ENCODE measurements around the gene OR2J1.
"Not testable (repeated sequence)": the region's sequence is repeated elsewhere in the genome, so short reads cannot be mapped to it uniquely, and the experiment has no call there.

OR2J1 gene

DNA sequence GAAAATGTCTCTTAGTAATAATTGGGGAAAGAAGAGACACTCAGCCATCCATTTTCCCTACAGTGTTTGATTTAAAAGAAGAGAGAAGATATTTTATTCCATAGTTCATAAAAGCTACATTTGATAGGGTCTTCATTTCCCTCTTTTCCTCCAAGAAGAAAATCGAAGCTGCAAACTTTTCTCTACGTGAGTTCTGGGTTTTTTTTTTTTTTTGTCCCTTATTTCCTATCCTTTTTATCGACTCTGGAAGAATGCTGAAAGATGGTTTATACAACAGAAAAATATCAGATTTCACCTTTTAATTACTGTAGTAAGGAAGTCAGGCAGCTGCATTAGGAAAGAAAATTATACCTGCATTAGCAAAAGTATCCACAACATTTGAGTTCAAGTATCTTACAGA, at the start of gene OR2J1:
Gene OR2J1 (plus strand): TSS at position 301 of the 400 bp plus-strand sequence. CDS start 1,453 bp downstream, outside the sequence.
- no peaks in the 10 kb centered on the region for H3K9me3 ChIP-seq (ENCODE audit: control insufficient read depth, insufficient read depth, low read length)
- no peak within 1 kb of the TSS for H3K9ac ChIP-seq (ENCODE audit: low read depth, low read length)
- no peaks in the 10 kb centered on the region; the same call in 1 of the 2 replicates for H3K4me1 ChIP-seq (ENCODE audit: insufficient read depth, low read length)
- no peaks in the 10 kb centered on the region for H3K36me3 ChIP-seq (ENCODE audit: insufficient read depth, low read length)

DNA sequence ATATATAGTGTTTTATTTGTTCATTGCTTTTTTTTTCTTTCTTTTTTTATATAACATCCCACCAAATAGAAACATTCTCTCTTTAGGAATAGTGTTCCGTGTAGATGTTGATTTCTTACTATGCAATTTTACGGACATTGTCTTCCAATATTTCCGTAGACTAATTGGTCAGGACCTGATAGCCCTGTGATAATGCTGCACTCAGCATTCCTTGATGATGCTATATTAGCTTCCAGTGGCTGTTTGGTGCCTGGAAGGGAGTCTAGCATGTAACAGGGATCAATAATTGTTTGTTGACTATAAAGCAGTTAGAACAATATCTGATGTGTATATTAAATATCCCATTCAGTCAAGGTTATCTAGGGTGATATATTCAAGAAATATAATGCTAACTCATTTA, 47.6 kb upstream of the OR2J1 start:
- no peak overlapping the region for H3K9ac ChIP-seq (ENCODE audit: low read depth, low read length)
- H3K36me3 ChIP-seq (ENCODE audit: insufficient read depth, low read length), result no peaks in the 10 kb centered on the region
- no peaks in the 10 kb centered on the region for H3K4me1 ChIP-seq (ENCODE audit: insufficient read depth, low read length)
- no peaks in the 10 kb centered on the region for H3K9me3 ChIP-seq (ENCODE audit: control insufficient read depth, insufficient read depth, low read length)

DNA sequence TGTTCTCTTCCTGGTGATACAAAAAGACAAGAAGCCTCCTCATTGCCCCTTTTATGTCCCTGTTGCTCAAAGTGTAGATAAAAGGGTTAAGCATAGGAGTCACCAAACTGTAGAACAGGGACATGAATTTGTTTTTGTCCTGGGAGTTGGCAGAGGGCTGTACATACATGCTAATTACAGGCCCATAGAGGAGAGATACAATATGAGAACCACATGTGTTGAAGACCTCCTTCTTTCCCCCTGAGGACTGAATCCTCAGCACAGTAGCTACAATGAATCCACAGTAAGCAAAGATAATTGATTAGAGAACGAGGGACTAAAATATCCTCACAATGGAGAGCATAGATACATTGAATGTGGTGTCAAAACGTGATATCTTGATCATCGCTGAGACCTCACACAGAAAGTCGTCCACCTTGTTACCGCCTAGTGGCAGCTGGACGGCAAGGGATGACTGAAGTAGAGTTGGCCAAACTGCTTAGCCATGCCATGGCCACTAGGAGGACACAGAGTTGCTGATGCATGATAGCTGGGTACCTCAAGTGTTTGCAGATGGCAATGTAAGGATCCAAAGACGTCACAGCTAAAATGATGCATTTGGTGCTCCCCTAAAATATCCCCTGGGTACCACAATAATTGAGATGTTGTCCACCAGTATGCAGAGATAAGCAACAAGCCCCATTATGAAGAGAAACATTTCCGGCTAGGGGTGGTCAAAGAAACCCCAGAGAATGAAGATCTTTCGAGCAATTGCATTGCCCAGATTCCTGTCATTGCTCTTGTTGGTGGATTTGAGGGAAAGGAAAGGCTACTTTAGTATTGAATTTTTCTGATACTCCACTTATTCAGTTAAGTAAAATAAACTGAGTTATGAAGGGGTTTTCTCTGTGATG, 27.2 kb upstream of the OR2J1 start:
- Histone ChIP-seq H3K9ac (ENCODE audit: low read depth, low read length) (no peak overlapping the region), H3K9me3 (ENCODE audit: control insufficient read depth, insufficient read depth, low read length) (no peaks in the 10 kb centered on the region)

DNA sequence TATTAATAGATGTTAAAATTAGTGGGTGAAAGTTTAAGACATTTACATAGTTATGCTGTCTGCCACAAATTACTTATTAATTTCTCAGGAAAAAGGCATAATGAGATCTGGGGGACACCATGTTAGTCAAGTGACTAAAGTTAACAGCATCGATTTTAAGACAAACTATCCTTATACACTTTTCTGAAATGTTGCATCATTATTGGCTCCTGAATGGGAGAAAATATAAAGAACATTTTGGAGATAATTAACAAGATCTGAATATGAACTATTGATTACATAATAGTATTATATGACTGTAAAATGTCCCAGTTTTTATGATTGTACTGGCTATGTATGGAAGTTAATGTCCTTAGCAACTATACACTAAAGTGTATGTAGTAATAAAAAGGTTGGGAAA, 20.1 kb upstream of the OR2J1 start:
- H3K9me3 ChIP-seq (ENCODE audit: control insufficient read depth, insufficient read depth, low read length), result no peaks in the 10 kb centered on the region
- no peaks in the 10 kb centered on the region for H3K36me3 ChIP-seq (ENCODE audit: insufficient read depth, low read length)

More for the DNA sequence above, 27.2 kb upstream of the OR2J1 start:
- no peaks in the 10 kb centered on the region for H3K36me3 ChIP-seq (ENCODE audit: insufficient read depth, low read length)
- H3K4me1 ChIP-seq (ENCODE audit: insufficient read depth, low read length), result no peaks in the 10 kb centered on the region

DNA sequence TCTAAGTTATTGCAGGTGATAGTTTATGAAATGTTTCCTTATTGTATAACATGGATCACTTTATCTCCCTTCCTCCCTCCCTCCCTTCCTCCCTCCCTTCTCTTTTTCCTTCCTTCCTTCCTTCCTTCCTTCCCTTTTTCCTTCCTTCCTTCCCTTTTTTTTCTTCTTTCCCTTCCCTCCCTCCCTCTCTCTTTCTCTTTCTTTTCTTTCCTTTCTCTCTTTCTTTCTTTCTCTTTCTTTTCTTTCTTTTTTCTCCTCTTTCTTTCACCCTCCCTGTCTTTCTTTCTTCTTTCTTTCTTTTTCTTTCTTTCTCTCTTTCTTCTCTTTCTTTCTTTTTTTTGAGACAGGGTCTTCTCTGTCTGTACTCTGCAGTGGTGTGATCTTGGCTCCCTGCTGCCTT, 18.0 kb upstream of the OR2J1 start:
- H3K9me3 ChIP-seq (ENCODE audit: control insufficient read depth, insufficient read depth, low read length), result no peaks in the 10 kb centered on the region
- no peaks in the 10 kb centered on the region for H3K36me3 ChIP-seq (ENCODE audit: insufficient read depth, low read length)
- H3K4me1 ChIP-seq (ENCODE audit: insufficient read depth, low read length), result no peaks in the 10 kb centered on the region
- H3K9ac ChIP-seq (ENCODE audit: low read depth, low read length), result no peak overlapping the region

More for the DNA sequence above, 20.1 kb upstream of the OR2J1 start:
- no peak overlapping the region for H3K9ac ChIP-seq (ENCODE audit: low read depth, low read length)
- no peaks in the 10 kb centered on the region for H3K4me1 ChIP-seq (ENCODE audit: insufficient read depth, low read length)

DNA sequence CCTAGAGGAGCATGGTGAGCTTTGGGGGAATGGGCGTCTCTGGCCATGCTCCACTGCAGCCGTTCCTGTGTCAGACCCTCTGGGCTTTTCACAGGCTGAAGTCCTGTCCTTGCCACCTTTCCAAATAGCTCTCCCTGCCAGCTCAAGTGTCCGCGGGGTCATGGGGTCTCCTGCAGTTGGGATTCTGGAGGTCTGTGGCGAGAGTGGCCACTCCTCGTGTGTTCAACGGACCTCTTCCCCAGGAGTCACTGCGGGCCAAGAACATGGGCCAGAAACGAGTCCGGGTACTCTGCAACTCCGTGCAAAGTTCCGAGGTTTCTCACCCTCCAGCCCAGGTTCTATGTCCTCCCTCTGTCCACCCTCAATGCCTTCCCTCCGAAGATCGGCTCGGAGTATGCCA, 16.8 kb upstream of the OR2J1 start:
- Histone ChIP-seq H3K36me3 (ENCODE audit: insufficient read depth, low read length) (no peaks in the 10 kb centered on the region), H3K4me1 (ENCODE audit: insufficient read depth, low read length) (no peaks in the 10 kb centered on the region), H3K9ac (ENCODE audit: low read depth, low read length) (no peak overlapping the region), H3K9me3 (ENCODE audit: control insufficient read depth, insufficient read depth, low read length) (no peaks in the 10 kb centered on the region)

DNA sequence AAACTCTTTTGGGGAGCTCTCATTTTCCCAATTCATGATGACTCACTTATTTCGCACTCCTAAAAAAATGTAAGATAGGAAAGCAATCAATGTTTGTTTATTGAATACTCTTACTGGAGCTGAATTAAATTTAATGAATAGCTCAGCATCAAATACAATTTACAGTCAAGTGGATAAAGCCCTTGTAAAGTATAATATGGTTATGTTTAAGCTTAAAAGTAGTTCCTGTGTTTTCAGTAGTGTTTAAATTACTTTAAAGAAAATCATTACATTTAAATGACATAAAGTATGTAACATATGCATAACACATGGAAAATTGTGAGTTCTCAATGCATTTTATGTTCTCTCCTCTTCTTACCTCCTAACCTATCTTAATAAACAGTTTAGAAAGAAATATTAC, 12.1 kb upstream of the OR2J1 start, which contains the start of gene OR2B3:
Gene OR2B3 (minus strand): TSS at position 101 of the 400 bp plus-strand sequence. CDS start 65 bp downstream, at position 36.
- Histone ChIP-seq H3K9me3 (ENCODE audit: control insufficient read depth, insufficient read depth, low read length) (no peaks in the 10 kb centered on the region), H3K9ac (ENCODE audit: low read depth, low read length) (no peak within 1 kb of the TSS), H3K36me3 (ENCODE audit: insufficient read depth, low read length) (no peaks in the 10 kb centered on the region), H3K4me1 (ENCODE audit: insufficient read depth, low read length) (no peaks in the 10 kb centered on the region)

DNA sequence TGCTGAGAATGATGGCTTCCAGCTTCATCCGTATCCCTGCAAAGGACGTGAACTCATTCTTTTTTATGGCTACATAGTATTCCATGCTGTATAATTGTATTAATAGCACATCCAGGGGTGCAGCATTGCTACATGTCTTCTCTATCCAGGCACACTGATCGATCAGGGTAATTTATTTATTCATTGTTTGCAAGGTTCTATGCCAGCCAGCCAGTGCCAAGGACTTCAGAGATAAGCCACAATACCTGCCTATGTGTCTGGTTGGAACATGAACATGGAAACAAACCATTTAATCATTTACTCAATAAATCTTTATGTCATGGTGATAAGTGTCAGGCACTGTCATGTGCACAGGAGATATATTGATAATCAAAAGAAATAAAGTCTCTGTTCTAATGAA, 6.3 kb upstream of the OR2J1 start:
- Histone ChIP-seq H3K36me3 (ENCODE audit: insufficient read depth, low read length) (no peaks in the 10 kb centered on the region), H3K9ac (ENCODE audit: low read depth, low read length) (no peak overlapping the region), H3K4me1 (ENCODE audit: insufficient read depth, low read length) (no peaks in the 10 kb centered on the region; the same call in 1 of the 2 replicates), H3K9me3 (ENCODE audit: control insufficient read depth, insufficient read depth, low read length) (no peaks in the 10 kb centered on the region)

DNA sequence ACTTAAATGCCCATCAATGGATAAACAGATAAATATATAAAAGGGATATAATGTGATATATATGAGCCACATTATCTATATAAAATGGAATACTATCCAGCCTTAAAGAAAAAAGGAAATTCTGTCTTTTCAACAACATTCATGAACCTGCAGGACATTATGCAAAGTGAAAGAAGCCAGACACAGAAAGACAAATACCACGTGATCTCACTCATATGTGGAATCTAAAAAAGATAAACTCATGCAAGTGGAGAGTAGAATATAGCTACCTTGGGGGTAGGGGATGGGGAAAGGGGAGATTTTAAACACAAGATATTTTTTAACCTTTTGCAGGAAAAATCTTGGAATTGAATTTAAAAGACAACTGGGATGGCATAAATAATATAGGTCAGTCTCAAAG, 1.5 kb upstream of the OR2J1 start:
- H3K4me1 ChIP-seq (ENCODE audit: insufficient read depth, low read length), result no peaks in the 10 kb centered on the region; the same call in 1 of the 2 replicates
- no peaks in the 10 kb centered on the region for H3K9me3 ChIP-seq (ENCODE audit: control insufficient read depth, insufficient read depth, low read length)
- H3K9ac ChIP-seq (ENCODE audit: low read depth, low read length), result no peak overlapping the region
- no peaks in the 10 kb centered on the region for H3K36me3 ChIP-seq (ENCODE audit: insufficient read depth, low read length)

DNA sequence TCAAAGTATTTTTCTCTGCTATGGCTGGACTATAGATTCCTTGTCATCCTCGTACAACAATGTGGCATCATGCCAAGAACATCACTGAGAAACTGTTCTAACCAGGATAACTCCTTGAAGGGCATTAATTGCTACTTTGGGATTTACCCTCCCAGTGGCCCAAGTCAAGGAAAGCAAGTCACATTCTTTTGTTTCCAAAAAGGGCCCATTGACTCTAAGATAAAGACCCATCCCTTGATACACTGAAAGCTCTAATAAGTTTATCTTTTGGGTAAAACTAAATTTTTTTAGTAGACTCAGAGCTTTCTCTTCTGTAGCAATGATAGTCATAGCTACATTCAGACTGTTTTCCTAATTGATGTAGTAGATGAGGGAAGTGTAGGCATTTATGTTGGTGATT, 8.5 kb downstream of the OR2J1 start, which contains the start of gene OR2J3:
Gene OR2J3 (plus strand): TSS at position 301 of the 400 bp plus-strand sequence. CDS start 3,833 bp downstream, outside the sequence.
- no peaks in the 10 kb centered on the region for H3K9me3 ChIP-seq (ENCODE audit: control insufficient read depth, insufficient read depth, low read length)
- H3K36me3 ChIP-seq (ENCODE audit: insufficient read depth, low read length), result no peaks in the 10 kb centered on the region
- no peaks in the 10 kb centered on the region for H3K4me1 ChIP-seq (ENCODE audit: insufficient read depth, low read length)
- H3K9ac ChIP-seq (ENCODE audit: low read depth, low read length), result no peak within 1 kb of the TSS

DNA sequence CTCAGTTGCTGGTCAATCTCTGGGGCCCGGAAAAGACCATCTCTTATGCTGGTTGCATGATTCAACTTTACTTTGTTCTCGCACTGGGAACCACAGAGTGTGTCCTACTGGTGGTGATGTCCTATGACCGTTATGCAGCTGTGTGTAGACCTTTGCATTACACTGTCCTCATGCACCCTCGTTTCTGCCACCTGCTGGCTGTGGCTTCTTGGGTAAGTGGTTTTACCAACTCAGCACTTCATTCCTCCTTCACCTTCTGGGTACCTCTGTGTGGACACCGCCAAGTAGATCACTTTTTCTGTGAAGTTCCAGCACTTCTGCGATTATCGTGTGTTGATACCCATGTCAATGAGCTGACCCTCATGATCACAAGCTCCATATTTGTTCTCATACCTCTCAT, 12.8 kb downstream of the OR2J1 start:
- no peaks in the 10 kb centered on the region for H3K36me3 ChIP-seq (ENCODE audit: insufficient read depth, low read length)
- no peak overlapping the region for H3K9ac ChIP-seq (ENCODE audit: low read depth, low read length)
- no peaks in the 10 kb centered on the region for H3K4me1 ChIP-seq (ENCODE audit: insufficient read depth, low read length)
- H3K9me3 ChIP-seq (ENCODE audit: control insufficient read depth, insufficient read depth, low read length), result no peaks in the 10 kb centered on the region

DNA sequence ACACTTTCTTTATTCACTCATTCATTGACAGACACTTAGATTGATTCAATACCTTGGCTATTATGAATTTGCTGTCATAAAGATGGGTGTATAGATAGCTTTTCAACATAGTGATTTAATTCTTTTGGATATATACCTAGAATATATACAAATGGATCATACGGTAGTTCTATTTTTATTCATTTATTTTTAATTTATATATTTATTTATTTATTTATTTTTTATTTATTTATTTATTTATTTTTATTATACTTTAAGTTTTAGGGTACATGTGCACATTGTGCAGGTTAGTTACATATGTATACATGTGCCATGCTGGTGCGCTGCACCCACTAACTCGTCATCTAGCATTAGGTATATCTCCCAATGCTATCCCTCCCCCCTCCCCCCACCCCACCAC, 15.7 kb downstream of the OR2J1 start:
- H3K36me3 ChIP-seq (ENCODE audit: insufficient read depth, low read length); H3K9me3 ChIP-seq (ENCODE audit: control insufficient read depth, insufficient read depth, low read length); H3K4me1 ChIP-seq (ENCODE audit: insufficient read depth, low read length); H3K9ac ChIP-seq (ENCODE audit: low read depth, low read length): not testable (repeated sequence)

DNA sequence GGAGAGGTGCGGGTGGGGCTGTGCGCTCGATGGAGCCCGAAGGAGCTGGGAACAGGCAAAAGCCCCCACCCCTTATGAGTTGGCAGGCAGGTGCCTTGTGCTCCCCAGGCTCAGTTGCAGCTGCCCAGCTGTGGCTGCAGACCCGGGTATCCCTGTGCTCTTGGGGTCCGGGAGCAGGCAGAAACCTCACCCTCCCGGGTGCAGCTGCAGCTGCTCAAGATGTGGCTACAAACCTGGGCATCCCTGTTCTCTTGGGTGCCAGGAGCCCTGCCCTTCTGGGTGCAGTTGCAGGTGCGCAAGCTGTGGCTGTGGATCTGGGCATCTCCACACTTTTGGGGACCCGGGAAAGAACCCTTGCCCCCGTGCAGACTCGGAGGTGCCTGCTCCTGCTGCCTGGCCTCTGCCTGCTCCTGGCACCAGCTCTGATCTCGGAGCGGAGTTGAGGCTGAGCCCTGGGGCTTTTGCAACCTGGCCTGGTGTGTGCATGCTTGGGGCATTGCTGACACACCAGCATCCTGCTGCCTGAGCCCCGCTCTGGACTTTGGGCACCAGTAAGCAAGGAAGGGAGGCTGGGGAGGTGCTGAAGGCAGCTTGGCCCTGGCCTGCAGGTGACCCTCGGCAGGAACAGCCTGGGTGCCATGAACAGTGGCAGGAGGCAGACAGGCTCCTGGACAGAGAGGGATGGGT, 30.2 kb downstream of the OR2J1 start:
- Histone ChIP-seq H3K4me1 (ENCODE audit: insufficient read depth, low read length) (no peaks in the 10 kb centered on the region), H3K36me3 (ENCODE audit: insufficient read depth, low read length) (no peaks in the 10 kb centered on the region), H3K9me3 (ENCODE audit: control insufficient read depth, insufficient read depth, low read length) (no peaks in the 10 kb centered on the region), H3K9ac (ENCODE audit: low read depth, low read length) (no peak overlapping the region)

DNA sequence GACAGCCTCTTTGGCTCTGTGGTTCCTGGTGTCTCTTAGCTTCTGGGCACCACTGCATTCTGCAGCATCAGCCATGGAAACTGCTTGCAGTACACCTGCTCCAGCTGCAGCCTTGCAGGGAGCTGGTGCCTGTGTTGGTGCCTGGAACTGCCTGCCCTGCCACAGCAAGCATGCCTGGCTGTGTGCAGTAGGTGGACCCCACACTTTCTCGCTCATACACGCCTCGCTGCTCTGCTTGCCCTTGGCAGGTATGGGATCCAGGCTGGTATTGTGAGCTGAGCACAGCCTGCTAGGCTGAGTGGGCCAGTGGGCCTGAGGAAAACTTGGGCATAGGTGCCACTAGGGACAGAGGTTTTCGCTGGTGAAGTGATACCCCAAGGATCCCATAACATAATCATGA, 31.4 kb downstream of the OR2J1 start:
- Histone ChIP-seq H3K4me1 (ENCODE audit: insufficient read depth, low read length) (no peaks in the 10 kb centered on the region), H3K9me3 (ENCODE audit: control insufficient read depth, insufficient read depth, low read length) (no peaks in the 10 kb centered on the region), H3K9ac (ENCODE audit: low read depth, low read length) (no peak overlapping the region), H3K36me3 (ENCODE audit: insufficient read depth, low read length) (no peaks in the 10 kb centered on the region)

DNA sequence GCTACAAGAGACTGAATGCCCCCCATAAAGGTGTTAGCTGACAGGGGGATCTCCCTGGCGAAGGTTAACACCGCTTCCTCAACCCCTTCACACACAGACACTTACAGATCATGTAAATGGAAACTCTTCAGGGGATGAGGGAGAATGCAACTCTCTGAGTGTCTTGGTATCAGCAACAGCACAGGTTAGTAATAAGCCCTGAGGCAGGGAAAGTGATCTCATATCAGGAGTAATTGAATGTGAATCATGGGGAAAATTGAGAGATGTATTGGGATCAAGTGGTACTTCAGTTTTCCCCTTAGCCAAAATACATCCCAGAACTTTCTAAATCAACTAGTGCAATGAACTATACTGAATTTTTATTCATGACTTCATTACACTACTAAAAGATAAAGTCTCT, 32.4 kb downstream of the OR2J1 start:
- no peak overlapping the region for H3K9ac ChIP-seq (ENCODE audit: low read depth, low read length)
- H3K36me3 ChIP-seq (ENCODE audit: insufficient read depth, low read length), result no peaks in the 10 kb centered on the region
- no peaks in the 10 kb centered on the region for H3K4me1 ChIP-seq (ENCODE audit: insufficient read depth, low read length)
- no peaks in the 10 kb centered on the region for H3K9me3 ChIP-seq (ENCODE audit: control insufficient read depth, insufficient read depth, low read length)
